HAP-1 (cell line): ENCODE measurements around the gene FAM219A.
"Not testable (repeated sequence)": the region's sequence is repeated elsewhere in the genome, so short reads cannot be mapped to it uniquely, and the experiment has no call there.

ENCODE experiments used
- DNase-seq, 2 experiments: peaks; one replicate each; pipeline ENCODE4 v3.0.0-alpha.2; 2016 to 2020; ENCODE audit warnings: low spot score in 2 of 2
- H3K27me3 ChIP-seq: fragments of 250-450 bp; sonication (Bioruptor Pico); 2 replicates; pipeline ENCODE4 v1.5.1; 2020; ENCODE audit warnings: low read depth, mild to moderate bottlenecking, moderate library complexity
- H3K36me3 ChIP-seq: fragments of 250-450 bp; sonication (Bioruptor Pico); replicated peaks from 2 replicates; pipeline ENCODE4 v1.5.1; 2020; ENCODE audit warnings: mild to moderate bottlenecking
- H3K4me1 ChIP-seq: fragments of 250-450 bp; sonication (Bioruptor Pico); 2 replicates; pipeline ENCODE4 v1.5.1; 2020; ENCODE audit warnings: mild to moderate bottlenecking
- H3K4me3 ChIP-seq: fragments of 250-450 bp; sonication (Bioruptor Pico); 2 replicates; pipeline ENCODE4 v1.5.1; 2020; ENCODE audit warnings: mild to moderate bottlenecking, moderate library complexity
- H3K9me3 ChIP-seq: fragments of 250-450 bp; sonication (Bioruptor Pico); 2 replicates; pipeline ENCODE4 v1.5.1; 2020; ENCODE audit warnings: mild to moderate bottlenecking, moderate library complexity
- in situ Hi-C: fragments of 300-500 bp; cut with MboI; formaldehyde crosslinking; loops from 3 replicates; pipeline ENCODE4 v1.14.3; 2020; ENCODE audit warnings: low sequenced_read_pairs, inconsistent platforms, mixed read lengths

Gene FAM219A

GRCh38 chr9:34450644-34451043, 7.7 kb downstream of the FAM219A start:
- no peak for DNase-seq
- Histone ChIP-seq H3K4me3 (no peak overlapping the region), H3K4me1 (peaks cover 7% of the 10 kb centered on the region; the same call in 1 of the 2 replicates), H3K9me3 (no peaks in the 10 kb centered on the region), H3K36me3 (no peaks in the 10 kb centered on the region), H3K27me3 (no peaks in the 10 kb centered on the region)
- in situ Hi-C loops, result no loop called here

GRCh38 chr9:34446951-34447350, 11.4 kb downstream of the FAM219A start:
- H3K9me3 ChIP-seq, result no peaks in the 10 kb centered on the region
- DNase-seq, result no peak
- H3K4me1 ChIP-seq, result no peaks in the 10 kb centered on the region
- no peaks in the 10 kb centered on the region for H3K36me3 ChIP-seq
- no peak overlapping the region for H3K4me3 ChIP-seq
- in situ Hi-C loops, result no loop called here
- H3K27me3 ChIP-seq, result no peaks in the 10 kb centered on the region

DNA sequence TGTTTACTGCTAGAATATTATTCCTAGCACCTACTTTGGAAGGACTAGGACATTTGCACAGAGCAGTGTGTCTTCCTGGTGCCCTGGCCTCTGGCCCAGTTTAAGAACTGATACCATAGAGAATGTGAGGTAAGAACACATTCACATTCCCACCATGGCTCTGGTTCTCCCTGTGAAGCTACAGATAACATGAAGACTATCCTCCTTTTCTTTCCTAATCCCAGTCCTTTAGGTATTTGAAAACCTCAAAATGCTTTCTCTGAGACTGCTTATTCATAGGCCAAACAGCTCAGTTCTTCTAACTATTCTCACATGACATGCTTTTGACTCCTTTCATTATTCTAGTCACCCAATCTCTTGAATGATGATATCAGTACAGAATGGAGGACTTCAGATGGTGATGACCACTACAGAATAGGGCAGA, 11.9 kb downstream of the FAM219A start:
- in situ Hi-C loops, result no loop called here
- Histone ChIP-seq H3K27me3 (no peaks in the 10 kb centered on the region), H3K36me3 (no peaks in the 10 kb centered on the region), H3K4me1 (no peaks in the 10 kb centered on the region), H3K9me3 (no peaks in the 10 kb centered on the region), H3K4me3 (no peak overlapping the region)
- DNase-seq, result peak in 1 of 2 experiments; percentile 48

- H3K36me3 ChIP-seq, result no peaks in the 10 kb centered on the region
- no peak overlapping the region for H3K4me3 ChIP-seq
- no peaks in the 10 kb centered on the region for H3K27me3 ChIP-seq
- H3K4me1 ChIP-seq, result no peaks in the 10 kb centered on the region
- H3K9me3 ChIP-seq, result no peaks in the 10 kb centered on the region
- no peak for DNase-seq
- in situ Hi-C loops, result loop anchor here (5.0 kb wide), 1 partner anchor 53 kb away; no protein-coding TSS in a partner anchor
These were observed 14.4 kb downstream of the FAM219A start for GRCh38 chr9:34443976-34444375.

DNA sequence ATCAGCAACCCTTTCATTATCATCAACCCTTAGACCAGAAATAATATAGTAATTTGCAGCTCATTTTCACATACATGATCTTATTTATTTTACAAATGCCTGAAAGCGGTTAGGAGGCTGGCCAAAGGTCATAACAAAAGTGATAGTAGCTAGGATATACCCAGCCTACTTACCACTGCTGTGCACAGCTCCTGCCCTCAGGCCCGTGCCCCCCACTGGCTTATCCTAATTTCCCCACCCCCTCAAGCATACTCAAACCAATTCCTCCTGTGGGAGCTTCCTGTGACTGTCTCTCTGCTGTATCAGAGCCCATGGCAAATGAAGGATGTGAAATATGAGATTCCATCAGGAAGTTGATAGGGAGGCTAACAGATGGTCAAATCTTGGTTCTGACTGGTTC, 14.8 kb downstream of the FAM219A start:
- in situ Hi-C loops, result loop anchor here (5.0 kb wide), 1 partner anchor 54 kb away; no protein-coding TSS in a partner anchor
- Histone ChIP-seq H3K4me3 (no peak overlapping the region), H3K9me3 (no peaks in the 10 kb centered on the region), H3K36me3 (no peaks in the 10 kb centered on the region), H3K27me3 (no peaks in the 10 kb centered on the region), H3K4me1 (no peaks in the 10 kb centered on the region)
- no peak for DNase-seq

DNA sequence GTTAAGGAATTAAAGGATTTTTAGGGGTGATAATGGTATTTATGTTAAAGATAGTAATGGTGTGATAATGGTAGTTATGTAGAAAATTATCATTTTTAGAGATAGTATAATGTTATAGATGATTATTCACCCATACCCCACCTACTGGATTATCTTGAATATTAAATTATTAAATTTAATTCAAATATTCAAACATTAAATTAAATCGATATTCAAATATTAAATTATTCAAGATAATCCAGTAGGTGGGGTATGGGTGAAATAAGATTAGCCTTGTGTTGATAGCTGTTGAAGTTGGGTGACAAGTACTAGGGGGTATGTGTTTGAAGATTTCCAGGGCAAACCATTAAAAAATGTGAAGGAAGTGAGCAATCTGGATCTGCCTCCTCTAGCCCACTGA, 15.6 kb downstream of the FAM219A start:
- H3K36me3 ChIP-seq, result peaks cover 2% of the 10 kb centered on the region; the same call in 1 of the 2 replicates
- H3K9me3 ChIP-seq, result no peaks in the 10 kb centered on the region
- DNase-seq, result no peak
- H3K4me1 ChIP-seq, result no peaks in the 10 kb centered on the region
- H3K4me3 ChIP-seq, result no peak overlapping the region
- in situ Hi-C loops, result loop anchor here (5.0 kb wide), 1 partner anchor 55 kb away; no protein-coding TSS in a partner anchor
- no peaks in the 10 kb centered on the region for H3K27me3 ChIP-seq

DNA sequence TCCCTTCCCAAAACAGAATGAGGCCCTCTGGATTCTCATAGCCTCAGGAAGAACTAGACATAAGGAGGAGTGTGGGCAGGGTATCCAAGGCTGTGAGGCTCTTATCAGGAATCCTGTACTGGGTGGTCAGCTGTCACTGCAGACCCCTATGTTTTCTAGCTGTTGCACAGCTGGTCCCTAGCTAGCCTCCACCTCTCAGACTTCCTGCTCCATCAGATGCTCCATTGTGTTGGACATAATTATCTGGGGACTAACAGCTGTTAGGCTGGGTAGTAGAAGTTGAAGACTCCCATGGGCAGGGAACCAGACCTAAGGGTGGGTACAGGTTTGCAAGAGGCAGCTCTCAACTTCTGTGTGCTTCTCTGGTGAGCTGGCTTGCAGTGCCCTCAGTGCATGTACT, 18.4 kb downstream of the FAM219A start:
- no peaks in the 10 kb centered on the region for H3K9me3 ChIP-seq
- no peaks in the 10 kb centered on the region for H3K4me1 ChIP-seq
- H3K27me3 ChIP-seq, result no peaks in the 10 kb centered on the region
- in situ Hi-C loops, result loop anchor here (5.0 kb wide), 1 partner anchor 57 kb away; no protein-coding TSS in a partner anchor
- no peak for DNase-seq
- H3K4me3 ChIP-seq, result no peak overlapping the region
- peaks cover 4% of the 10 kb centered on the region; the same call in 1 of the 2 replicates for H3K36me3 ChIP-seq

GRCh38 chr9:34438465-34438864, 19.9 kb downstream of the FAM219A start:
- H3K27me3 ChIP-seq, H3K4me3 ChIP-seq, in situ Hi-C loops, DNase-seq, H3K36me3 ChIP-seq, H3K4me1 ChIP-seq, H3K9me3 ChIP-seq: not testable (repeated sequence)

- H3K9me3 ChIP-seq, H3K4me1 ChIP-seq, H3K36me3 ChIP-seq, H3K27me3 ChIP-seq, H3K4me3 ChIP-seq, DNase-seq, in situ Hi-C loops: not testable (repeated sequence)
These were observed 20.5 kb downstream of the FAM219A start for GRCh38 chr9:34437926-34438307.

GRCh38 chr9:34437006-34437925, 21.1 kb downstream of the FAM219A start:
- in situ Hi-C loops, result no loop called here
- H3K4me1 ChIP-seq, result no peaks in the 10 kb centered on the region
- peaks cover 4% of the 10 kb centered on the region; the same call in 1 of the 2 replicates for H3K36me3 ChIP-seq
- H3K4me3 ChIP-seq, result no peak overlapping the region
- peak; percentile 58 to 77 for DNase-seq
- H3K27me3 ChIP-seq, result no peaks in the 10 kb centered on the region
- H3K9me3 ChIP-seq, result no peaks in the 10 kb centered on the region

- Histone ChIP-seq H3K4me1 (no peaks in the 10 kb centered on the region), H3K36me3 (no peaks in the 10 kb centered on the region; the same call in 1 of the 2 replicates), H3K9me3 (no peaks in the 10 kb centered on the region), H3K27me3 (no peaks in the 10 kb centered on the region), H3K4me3 (no peak overlapping the region)
- in situ Hi-C loops, result loop anchor here (5.0 kb wide), 1 partner anchor 161 kb away; no protein-coding TSS in a partner anchor
- DNase-seq, result no peak
These were observed 26.7 kb downstream of the FAM219A start for GRCh38 chr9:34431667-34432066.

DNA sequence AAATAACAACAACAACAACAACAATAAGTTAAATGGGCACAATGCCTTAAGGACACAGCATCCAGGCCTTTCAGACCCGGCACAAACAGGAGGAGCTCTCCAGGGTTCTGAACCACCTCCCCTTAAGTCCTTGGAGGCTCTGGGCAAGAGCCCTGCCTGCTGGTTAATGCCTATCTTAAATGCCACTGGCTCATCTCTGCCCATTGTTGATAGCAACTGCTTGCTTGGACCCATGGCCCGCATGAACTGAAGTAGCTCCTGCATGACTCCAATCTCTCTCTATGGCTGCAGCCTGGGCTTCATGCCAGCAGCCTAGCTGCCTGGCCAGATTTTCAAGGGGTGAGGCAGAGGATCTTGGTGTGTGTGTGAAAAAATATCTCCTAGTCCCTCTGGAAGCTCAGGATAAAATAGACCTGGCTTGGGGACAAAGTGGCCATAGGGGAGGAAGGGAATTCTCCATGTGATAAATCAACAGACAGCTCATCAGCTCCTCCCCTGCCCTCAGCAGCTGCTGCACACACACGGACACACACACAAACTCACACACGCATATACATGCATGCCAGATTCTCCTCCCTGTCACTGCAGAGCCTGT, 27.4 kb downstream of the FAM219A start:
- Histone ChIP-seq H3K4me3 (no peak overlapping the region), H3K9me3 (no peaks in the 10 kb centered on the region), H3K36me3 (no peaks in the 10 kb centered on the region; the same call in 1 of the 2 replicates), H3K4me1 (no peaks in the 10 kb centered on the region), H3K27me3 (no peaks in the 10 kb centered on the region)
- peak; percentile 20 to 67 for DNase-seq
- in situ Hi-C loops, result loop anchor here (5.0 kb wide), 1 partner anchor 161 kb away; no protein-coding TSS in a partner anchor

- Histone ChIP-seq H3K27me3 (no peaks in the 10 kb centered on the region), H3K9me3 (no peaks in the 10 kb centered on the region), H3K4me1 (no peaks in the 10 kb centered on the region), H3K36me3 (no peaks in the 10 kb centered on the region; the same call in 1 of the 2 replicates), H3K4me3 (no peak overlapping the region)
- DNase-seq, result no peak
- in situ Hi-C loops, result no loop called here
These were observed 29.9 kb downstream of the FAM219A start for GRCh38 chr9:34428325-34428958.
